ENCODE results near the gene PDCL3. TPM values are rescaled to one million over a fixed set of nuclear protein-coding genes. Genes with fewer than 3 reads are reported as not detected.

PDCL3 gene
- total RNA-seq, 1 donor from 2014 or later, result 17.0 TPM

Other genes starting within 250 kb of the PDCL3 start
- 11.4 TPM for gene LONRF2, start 240.5 kb upstream of the PDCL3 start, total RNA-seq
- 12.5 TPM for gene CHST10, start 145.3 kb upstream of the PDCL3 start, total RNA-seq
- gene NMS, start 92.5 kb upstream of the PDCL3 start, total RNA-seq, result not detected